Measurements from ENCODE around the gene PDE8A.

DNA sequence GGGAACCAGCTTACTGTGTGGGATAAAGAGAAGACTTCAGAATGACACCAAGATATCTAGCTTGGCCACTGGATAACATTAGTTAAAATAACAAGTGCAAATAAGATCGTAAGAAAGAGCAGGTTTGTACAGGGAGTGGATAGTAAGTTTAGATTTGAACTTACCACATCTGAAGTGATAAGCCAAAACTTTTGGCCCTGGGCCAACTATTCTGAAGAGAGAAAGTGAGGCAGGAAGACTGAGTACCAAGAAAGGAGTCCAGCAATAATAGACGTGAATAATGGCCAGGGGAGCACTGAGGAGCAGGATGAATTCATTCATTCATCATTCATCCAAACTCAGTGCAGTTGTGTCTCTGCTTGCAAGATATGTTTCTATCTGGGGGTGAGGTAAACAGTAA, 122.9 kb downstream of the PDE8A start:
- TF ChIP-seq, protein P1, sequence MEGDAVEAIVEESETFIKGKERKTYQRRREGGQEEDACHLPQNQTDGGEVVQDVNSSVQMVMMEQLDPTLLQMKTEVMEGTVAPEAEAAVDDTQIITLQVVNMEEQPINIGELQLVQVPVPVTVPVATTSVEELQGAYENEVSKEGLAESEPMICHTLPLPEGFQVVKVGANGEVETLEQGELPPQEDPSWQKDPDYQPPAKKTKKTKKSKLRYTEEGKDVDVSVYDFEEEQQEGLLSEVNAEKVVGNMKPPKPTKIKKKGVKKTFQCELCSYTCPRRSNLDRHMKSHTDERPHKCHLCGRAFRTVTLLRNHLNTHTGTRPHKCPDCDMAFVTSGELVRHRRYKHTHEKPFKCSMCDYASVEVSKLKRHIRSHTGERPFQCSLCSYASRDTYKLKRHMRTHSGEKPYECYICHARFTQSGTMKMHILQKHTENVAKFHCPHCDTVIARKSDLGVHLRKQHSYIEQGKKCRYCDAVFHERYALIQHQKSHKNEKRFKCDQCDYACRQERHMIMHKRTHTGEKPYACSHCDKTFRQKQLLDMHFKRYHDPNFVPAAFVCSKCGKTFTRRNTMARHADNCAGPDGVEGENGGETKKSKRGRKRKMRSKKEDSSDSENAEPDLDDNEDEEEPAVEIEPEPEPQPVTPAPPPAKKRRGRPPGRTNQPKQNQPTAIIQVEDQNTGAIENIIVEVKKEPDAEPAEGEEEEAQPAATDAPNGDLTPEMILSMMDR (IDR thresholded peaks at IDR 0.05; ENCODE audit: low read length), result no peak
- TF ChIP-seq EZH2 (optimal IDR thresholded peaks at IDR 0.05; ENCODE audit: low read depth, low read length), result no peak
